Measurements from ENCODE around the gene C14orf119.

- peak; percentile 98 for TF ChIP-seq CTCF (conservative IDR thresholded peaks at IDR 0.05; ENCODE audit: low read depth, low read length)
- TF ChIP-seq EZH2 (IDR thresholded peaks at IDR 0.05; ENCODE audit: borderline replicate concordance, low read depth, low read length, poor library complexity, severe bottlenecking) = no peak
Observed at GRCh38 chr14:23057757-23058653, 37.3 kb upstream of the C14orf119 start.

Data from A673 (cell line).